Stimulated activated CD8-positive, alpha-beta memory T cell treated with anti-CD3 and anti-CD28 coated beads, Interleukin-15, amount 100 ng/mL, for 48 hours (primary cell): ENCODE results near the gene CCNE1.
A peak's percentile ranks its signal among the peaks of the same experiment; 100 is the strongest.
"Not testable (repeated sequence)": the region's sequence is repeated elsewhere in the genome, so short reads cannot be mapped to it uniquely, and the experiment has no call there.

Source experiments
- DNase-seq, 2 donors: peaks; one replicate each; pipeline ENCODE4 v3.0.0-alpha.2; 2020; ENCODE audit warnings: low read depth in 2 of 2

The CCNE1 gene

DNA sequence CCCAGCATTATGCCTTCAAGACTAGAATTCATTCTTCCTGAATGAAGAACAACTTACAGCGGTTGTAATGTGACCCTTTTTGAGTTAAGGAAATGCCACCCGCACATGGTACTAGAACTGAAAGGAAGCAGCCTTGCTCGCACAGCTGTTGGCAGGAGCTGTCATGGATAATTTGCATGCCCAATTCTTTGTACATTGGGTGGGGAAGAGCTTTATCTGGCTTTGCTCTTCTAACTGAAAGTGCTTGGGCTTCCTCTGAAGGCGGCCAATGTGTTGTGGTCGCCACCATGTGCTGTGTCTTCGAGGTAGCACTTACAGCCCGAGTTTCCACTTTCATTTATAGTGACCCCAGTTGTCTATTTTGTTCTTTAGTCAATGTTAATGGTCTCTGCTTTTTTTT, 3.4 kb downstream of the CCNE1 start:
- DNase-seq, result no peak

DNA sequence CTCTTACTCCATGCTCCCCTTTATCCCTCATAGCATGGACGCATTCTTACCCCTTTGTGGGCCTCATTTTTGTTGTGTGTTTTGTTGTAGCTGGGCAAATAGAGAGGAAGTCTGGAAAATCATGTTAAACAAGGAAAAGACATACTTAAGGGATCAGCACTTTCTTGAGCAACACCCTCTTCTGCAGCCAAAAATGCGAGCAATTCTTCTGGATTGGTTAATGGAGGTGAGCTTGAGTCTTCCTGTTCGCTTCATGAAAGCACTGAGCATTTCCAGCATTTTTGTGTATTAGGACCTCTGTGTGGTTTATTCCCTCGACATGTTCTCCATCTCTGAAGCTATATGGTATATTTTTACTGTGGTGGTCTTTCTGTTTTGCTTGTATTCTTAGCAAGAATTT, 5.5 kb downstream of the CCNE1 start:
- DNase-seq, result no peak

DNA sequence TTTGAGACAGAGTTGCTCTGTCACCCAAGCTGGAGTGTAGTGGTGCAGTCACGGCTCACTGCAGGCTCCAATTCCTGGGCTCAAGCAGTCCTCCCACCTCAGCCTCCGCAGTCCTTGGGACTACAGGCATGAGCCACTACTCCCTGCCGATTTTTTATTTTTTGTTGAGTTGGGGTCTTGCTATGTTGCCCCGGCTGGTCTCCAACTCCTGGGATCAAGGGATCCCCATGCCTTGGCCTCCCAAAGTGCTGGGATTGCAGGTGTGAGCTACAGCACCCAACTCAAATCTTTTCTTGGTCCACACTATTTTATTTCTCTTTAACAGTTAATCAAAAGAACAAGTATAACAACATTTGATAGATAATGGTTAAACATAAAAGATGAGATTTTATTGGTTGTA, 7.5 kb downstream of the CCNE1 start:
- DNase-seq, result no peak

DNA sequence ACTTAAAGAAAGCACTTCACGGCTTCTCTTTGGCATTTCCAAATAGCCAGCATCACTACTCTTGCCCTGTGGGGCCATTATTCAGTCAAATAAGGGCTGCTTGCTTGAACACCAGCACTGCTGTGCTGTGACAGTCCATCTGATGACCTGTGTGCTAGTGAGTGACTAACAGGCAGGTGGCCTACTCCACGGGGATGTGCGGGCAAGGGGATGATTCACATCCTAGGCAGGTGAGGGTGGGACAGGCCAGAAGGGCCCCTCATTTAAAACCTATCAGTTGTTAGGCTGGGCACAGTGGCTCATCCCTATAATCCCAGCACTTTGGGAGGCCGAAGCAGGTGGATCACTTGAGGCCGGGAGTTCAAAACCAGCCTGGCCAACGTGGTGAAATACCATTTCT, 8.2 kb downstream of the CCNE1 start:
- DNase-seq, result no peak

DNA sequence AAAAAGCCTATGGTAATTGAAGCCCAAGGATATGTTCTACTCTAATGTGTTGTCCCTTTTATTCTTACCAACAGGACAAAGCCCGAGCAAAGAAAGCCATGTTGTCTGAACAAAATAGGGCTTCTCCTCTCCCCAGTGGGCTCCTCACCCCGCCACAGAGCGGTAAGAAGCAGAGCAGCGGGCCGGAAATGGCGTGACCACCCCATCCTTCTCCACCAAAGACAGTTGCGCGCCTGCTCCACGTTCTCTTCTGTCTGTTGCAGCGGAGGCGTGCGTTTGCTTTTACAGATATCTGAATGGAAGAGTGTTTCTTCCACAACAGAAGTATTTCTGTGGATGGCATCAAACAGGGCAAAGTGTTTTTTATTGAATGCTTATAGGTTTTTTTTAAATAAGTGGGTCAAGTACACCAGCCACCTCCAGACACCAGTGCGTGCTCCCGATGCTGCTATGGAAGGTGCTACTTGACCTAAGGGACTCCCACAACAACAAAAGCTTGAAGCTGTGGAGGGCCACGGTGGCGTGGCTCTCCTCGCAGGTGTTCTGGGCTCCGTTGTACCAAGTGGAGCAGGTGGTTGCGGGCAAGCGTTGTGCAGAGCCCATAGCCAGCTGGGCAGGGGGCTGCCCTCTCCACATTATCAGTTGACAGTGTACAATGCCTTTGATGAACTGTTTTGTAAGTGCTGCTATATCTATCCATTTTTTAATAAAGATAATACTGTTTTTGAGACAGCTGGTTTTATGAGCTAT, 12.0 kb downstream of the CCNE1 start:
- DNase-seq, result no peak

DNA sequence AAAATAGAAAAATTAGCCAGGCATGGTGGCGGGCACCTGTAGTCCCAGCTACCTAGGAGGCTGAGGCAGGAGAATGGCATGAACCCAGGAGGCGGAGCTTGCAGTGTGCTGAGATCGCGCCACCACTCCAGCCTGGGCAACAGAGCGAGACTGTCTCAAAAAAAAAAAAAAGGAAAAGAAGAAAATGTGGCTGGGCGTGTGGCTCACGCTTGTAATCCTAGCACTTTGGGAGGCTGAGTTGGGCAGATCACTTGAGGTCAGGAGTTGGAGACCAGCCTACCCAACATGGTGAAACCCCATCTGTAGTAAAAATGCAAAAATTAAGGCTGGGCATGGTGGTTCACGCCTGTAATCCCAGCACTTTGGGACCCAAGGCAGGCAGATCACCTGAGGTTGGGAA, 13.5 kb downstream of the CCNE1 start:
- DNase-seq, result not testable (repeated sequence)

DNA sequence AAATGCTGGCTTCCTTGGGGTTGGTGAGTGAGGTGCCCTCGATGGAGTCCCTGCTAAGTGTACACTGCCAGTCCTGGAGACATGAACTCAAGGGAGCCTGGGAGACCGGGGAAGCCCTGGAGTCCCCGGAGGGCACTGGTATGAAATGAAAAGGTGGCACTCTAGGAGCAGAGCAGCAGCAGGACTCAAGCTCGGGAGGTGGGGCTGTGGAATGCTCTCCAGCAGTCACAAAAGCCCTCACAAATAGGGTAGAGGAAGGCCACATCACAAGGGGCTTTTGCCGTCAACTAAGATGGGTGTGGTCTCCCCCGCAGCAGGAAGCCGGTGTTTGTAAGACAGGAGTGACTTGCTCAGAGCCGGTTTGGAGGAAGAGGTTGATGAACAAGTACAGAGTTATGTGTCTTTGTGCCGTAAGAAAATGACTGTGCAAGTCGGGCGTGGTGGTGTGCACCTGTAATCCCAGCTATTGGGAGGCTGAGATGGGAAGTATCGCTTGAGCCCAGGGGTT, 19.3 kb downstream of the CCNE1 start:
- peak in 1 of 2 donors; percentile 58 for DNase-seq

DNA sequence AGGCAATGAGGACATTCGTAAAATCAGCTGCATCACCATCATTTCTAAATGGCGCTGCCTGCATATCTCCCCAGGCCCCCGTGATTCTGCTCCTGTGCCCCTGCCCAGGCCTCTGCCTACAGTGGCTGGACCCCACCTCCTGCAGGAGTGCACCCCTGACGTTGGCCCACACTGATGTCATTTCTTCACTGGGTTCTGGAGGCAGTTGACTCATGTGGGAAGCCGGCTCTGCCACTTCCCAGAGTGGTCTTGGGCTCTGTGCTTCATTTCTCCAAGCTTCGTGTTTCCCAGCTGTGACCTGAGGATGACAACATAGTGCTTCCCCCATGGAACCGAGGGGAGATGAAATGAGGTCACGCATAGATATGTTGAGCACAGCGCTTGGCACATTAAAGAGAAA, 19.9 kb downstream of the CCNE1 start:
- no peak for DNase-seq

DNA sequence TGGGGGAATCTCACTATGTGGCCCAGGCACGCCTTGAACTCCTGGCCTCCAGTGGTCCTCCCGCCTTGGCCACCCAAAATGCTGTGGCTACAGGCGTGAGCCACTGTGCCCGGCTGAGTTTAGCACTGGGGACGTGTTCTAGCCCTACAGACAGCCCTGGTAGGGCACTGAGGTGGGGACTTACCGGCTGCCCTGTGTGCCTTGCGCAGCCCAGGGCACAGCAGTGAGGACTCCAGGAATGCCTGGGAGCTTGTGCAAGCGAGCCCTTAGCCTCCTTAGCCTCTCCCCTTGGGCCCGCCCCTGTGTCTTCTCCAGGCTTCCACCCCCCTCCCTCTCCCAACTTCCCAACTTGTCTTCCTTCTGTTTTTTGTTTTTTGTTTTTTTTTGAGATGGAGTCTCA, 21.0 kb downstream of the CCNE1 start:
- no peak for DNase-seq

DNA sequence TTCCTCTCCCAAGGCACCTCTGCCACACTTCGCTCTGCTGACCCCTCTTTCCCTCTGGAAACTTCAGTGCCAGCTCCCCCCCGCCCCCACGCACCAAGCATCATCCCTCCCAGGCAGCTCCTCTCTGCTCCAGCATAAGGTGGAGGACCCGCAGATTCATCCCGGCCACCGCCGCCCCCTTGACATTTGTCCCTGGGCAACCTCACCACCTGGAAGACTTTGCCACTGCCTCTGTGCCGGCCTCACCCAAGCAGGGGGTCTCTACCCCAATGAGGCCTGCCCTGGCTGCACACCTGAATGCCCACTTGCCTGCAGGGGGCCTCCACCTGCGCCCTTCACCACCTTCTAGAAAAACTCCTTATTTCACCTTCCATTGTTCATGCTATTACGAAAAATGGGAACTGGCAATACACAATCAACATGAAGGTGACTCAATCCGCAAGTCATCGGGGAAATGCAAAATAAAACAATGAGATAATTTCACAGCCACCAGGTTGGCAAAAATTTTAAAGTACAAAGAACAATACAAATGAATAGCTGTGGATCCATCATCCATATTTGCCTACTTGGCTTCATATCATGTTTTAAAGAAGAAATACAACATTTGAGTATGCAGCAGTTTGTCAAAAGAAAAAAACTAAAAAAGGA, 21.9 kb downstream of the CCNE1 start:
- DNase-seq, result no peak

DNA sequence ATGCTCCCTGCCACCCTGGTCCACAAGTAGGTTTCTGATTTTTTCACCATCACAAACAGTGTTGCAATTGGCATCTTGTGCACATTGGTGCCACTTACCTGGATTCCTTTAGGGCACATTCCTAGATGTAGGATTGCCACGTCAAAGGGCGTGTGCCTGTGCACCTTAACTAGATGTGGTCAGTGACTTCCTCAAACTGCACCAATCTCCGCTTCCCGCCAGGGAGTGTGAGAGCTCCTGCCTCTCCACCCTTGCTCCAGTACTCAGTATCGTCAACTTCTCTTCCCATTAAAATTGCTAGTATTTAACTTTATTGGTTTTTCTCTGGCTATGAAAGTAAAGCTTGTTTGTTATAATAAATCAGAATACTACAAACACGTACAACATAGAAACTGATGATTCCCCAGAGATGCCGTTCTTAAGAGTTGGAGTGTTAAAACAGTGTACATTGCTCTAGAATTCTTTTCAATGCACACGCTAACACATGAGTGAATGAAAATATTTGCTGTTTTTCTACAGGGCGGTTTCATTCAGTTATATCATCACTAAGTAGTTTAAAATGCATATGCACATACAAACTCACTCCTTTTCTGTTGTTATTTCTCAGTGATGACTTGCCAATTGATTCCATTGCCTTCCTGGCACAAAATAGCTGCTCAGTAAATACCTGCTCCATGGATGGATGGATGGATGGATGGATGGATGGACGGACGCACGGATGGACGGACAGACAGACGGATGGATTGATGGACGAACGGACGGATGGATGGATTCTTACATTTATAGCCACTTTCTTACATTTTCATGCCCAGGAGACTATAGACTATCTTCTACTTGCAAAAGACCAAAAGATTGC, 23.4 kb downstream of the CCNE1 start:
- DNase-seq, result no peak

DNA sequence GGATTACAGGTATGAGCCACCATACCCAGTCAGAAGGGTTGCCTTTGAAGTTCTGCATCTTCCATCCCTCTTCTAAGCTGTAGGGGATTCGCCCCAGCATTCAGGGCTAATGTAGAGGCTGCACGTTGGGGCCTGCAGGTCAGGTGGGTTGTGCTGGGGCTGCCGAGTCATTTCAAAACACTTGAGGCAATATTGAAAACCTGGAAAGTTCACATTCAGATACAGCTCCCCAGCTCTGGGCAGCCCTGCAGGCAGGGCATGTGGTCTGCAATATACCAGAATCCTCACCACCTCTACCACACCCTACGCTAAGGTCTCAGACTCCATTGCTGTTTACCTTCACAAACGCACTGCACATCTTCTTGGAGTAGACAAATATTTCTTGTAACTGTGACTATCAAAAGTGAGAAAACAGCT, 24.6 kb downstream of the CCNE1 start:
- peak; percentile 59 to 62 for DNase-seq

DNA sequence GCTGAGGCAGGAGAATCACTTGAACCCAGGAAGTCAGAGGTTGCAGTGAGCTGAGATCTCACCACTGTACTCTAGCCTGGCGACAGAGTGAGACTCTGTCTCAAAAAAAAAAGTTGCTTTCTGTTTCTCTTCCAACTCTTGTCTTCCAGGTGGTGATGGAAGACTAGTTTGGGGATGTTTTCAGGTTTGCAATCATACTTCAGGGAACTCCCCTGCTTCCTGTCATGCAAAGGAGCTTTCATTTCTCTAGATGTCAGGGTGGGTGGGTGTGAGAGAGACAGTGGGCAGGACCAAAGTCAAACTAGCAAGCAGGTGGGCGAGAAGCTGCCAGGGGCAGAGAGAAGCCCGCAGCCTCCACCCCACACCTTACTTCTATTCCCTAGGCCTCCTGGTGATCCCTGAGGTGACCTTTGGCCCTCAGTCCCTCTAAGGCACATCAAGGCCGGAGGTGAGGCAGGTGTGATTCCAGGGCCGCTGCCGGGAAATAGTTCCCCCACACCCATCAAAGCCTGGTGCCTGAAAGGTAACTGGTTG, 25.7 kb downstream of the CCNE1 start:
- peak in 1 of 2 donors; percentile 35 for DNase-seq

DNA sequence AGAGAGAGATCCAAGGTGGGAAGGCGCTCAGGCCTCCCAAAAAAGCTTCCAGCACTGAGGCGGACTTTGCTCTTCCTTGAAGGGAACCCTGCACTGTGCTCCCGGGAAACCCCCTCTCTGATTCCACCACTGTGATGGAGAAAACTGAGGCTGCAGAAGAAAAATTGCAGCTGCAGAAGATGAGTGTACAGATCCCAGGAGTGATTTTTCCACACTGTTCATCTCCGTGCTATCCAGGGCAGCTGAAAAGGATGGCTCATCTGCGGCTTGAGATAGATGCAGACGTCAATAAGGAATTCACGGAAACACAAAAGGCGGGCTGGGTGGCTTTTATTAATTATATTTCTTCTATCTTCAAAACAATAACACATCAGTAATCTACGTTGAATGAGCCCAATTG, 26.2 kb downstream of the CCNE1 start:
- no peak for DNase-seq

DNA sequence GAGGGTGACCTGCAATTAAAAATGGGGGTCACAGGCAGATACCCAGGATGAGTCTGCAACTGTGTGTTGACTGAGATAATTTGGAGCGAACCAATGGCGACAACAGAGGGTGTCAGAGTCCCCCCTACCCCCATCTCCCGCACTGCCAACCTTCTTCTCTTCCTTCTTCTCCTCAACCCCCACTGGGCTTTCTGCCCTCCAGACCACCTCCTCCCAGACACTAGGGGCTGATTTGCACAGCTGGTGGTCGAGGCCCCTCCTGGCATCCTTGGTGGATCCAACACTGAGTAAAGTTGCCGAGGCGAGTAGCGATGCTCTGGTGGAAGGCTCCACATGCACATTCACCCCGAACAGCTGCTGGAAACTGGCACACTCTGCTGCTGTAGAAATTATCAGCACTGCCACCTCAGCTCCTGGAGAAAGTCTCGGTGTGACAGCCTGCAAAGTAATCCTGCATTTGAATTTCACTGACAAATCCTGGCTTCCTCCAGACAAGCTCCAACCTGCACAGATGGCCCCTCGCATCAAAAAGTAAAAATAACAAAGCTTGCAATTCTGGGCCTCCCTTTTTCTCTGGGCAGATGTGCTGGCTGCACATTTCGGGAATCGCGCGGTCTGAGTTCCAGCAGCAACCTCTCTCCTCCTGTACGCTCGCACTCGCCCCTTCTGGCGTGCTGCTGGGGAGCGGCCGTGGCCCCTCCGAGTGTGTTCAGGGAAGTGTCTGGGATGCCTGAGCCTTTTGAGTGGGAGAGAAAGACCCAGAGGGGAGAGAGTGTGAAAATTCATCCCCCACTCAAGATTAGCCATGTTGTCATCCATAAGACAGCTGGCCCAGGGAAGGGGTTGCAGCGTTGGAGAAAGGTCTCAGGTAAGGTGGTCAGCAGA, 28.5 kb downstream of the CCNE1 start:
- no peak for DNase-seq

DNA sequence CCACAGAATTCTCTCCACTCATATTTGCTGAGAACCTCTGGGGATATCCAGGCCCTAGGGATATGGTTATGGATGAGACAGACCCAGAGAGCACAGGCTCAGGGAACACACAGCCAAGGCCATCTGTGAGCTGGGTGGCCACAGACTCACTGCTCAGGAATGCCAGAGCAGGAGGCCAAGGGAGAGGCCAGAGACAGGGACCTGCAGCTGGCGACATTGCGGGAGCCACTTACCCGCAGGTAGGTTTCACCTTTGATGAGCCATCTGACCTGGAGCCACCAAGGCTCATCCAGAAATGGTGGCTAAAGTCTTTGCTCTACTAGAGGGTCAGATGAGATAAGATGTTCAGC, 29.4 kb downstream of the CCNE1 start:
- DNase-seq, result no peak

DNA sequence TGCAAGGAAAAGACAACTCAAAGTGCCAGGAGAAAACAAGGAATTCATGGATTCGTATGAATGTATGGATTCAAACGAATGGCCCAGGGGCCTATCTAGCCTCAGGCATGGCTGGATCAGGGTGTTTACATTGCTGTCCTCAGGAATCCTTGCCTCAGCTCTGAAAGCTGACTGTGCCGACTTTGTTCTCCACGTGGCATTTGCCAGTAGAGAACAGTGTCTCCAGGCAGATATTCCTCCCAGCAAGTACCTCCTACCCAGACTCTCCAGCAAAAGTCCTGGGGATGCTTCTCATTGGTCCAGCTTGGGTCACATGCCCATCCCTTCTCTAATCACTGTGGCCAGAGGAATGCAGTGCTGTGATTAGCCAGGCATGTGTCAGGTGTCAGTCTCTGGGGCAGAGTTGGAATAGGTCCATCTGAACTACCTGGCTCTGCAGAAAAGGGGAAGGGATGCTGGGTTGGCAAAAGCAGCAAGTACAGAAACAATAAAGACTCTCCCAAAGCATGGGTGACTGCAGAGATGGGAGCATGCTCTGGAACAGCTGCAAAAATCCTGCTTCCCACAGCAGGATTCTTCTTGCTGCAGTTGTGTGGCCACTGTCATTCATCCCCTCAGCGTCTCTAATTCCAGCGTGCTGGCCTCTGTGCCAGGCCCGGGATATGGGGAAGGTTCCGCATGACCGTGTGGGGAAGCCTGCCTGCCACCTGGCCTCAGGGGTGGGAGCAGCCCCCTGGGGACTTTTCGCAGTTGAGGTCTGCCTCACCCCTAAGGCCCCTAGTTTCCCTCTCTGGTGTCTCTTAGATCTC, 30.0 kb downstream of the CCNE1 start:
- no peak for DNase-seq

DNA sequence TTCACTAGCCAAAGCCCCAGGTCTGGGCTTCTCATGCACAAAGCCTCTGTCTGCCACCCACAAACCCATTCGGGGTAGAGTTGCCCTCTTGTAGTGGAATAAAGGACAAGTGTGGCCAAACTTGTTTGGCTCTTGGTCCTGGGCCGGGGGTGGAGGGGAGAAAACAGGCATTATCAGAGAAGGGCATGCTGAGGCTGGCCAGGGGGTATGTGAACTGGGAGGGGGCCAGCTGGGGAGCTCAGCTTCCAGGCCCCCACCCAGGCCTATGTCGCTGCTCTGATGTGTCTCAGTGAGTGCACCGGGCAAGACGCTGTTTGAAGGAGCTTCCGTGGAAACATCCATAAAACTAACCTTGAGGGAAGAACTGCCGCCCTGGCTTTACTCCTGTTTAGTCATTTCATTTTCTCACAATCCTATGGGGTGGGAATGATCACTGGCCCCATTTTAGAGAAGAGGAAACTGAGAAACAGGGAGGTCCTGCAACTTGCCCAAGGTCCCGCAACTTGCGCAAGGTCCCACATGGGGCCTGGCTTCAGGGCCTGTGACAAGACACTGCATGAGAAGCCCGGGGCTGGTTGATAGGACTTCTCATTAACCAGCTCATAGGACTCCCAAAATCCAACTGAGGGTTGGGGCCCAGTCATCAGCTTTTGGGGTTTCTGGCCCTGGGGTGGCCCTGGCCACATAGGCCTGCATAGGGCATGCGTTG, 30.8 kb downstream of the CCNE1 start:
- no peak for DNase-seq

DNA sequence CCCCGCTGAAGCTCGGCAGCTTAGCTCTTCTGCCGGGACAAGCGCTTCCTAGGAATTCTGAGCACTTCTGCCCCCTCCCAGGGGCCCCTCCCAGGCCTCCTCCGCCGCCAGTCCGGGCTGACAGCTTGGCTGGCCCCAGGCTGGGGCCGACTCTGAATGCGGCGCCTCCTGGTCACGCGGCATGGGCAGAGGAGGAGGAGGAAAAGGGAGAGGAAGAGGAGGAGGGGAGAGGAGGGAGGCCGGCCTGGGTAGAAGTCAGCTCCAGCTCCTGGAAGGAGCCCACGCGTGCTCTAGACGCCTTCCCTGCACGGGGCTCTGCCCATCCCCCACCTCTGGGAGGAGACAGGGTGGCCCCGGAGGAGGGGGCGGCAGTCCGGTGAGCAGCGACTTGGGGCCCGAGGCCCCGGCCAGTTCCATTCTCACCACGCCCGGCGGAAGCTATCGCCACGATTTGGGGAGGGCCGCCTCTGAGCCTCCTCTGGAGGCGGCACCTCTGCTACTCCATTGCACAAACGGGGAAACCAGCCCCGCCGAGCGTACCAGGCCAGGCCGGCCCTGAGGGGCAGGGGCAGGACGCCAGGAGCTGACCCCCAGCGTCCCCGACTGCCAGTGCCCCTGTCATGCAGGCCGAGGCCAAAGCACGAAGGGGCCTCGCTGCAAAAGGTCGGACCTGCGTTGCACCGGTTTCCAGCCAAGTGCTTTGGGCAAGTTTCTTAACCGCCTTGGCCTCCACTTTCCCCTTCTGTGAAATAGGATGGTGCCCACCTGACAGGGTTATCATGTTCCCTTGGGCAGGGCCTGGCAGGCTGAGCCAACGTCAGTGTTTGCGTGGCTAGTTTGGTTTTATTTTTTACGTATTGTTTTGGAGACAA, 31.6 kb downstream of the CCNE1 start:
- DNase-seq, result no peak
